SK-N-SH (cell line): ENCODE data around the gene AP5B1. TPM values are rescaled to one million over a fixed set of nuclear protein-coding genes. Genes with fewer than 3 reads are reported as not detected.
A peak's percentile ranks its signal among the peaks of the same experiment; 100 is the strongest.

Source experiments
- CTCF ChIA-PET: fragments of 300-600, 350-600 bp; formaldehyde crosslinking; extraction: SDS; loops from one replicate; lab custom pipeline; 2021; lab: Yijun Ruan, JAX
- POLR2A ChIA-PET: fragments of 350-600 bp; sonication (Branson Sonifier 250); formaldehyde crosslinking; extraction: SDS; loops from one replicate; lab custom pipeline; 2020; ENCODE audit warnings: antibody characterized with exemption, inconsistent platforms; lab: Yijun Ruan, JAX
- DNase-seq: peaks from one replicate; pipeline ENCODE4 v3.0.0; 2012
- H2AFZ ChIP-seq: fragments of 200-600 bp; sonication (generic); 2 replicates; pipeline ENCODE4 v1.8.1; 2016; ENCODE audit warnings: antibody characterized with exemption, mild to moderate bottlenecking, low read depth
- H3F3A ChIP-seq: fragments of 200-600 bp; sonication (generic); replicated peaks from 2 replicates; pipeline ENCODE3; 2016; ENCODE audit warnings: antibody characterized with exemption, mild to moderate bottlenecking; ENCODE audit not compliant: insufficient read depth
- H3K27ac ChIP-seq, 2 experiments: fragments of 200-500 bp in 1 of 2; fragments of 200-600 bp in 1 of 2; sonication (Bioruptor generic) in 1 of 2; sonication (generic), shearing (Covaris generic) in 1 of 2; 2 replicates each; pipeline versions ENCODE4 v1.5.1 to v1.6.1; 2014 to 2016; ENCODE audit warnings: low read depth in 2 of 2, inconsistent platforms in 1 of 2, low read length in 1 of 2, mild to moderate bottlenecking in 1 of 2, mixed read lengths in 1 of 2
- H3K27me3 ChIP-seq: fragments of 200-600 bp; sonication (generic), shearing (Covaris generic); 2 replicates; pipeline ENCODE4 v1.6.1; 2016; ENCODE audit warnings: mixed run types; ENCODE audit not compliant: insufficient read depth
- H3K36me3 ChIP-seq, 2 experiments: fragments of 200-500 bp in 1 of 2; fragments of 200-600 bp in 1 of 2; sonication (Bioruptor generic) in 1 of 2; sonication (generic) in 1 of 2; replicated peaks in 1 of 2; 2 replicates each; pipeline versions ENCODE3 to v1.5.1; 2014 to 2016; ENCODE audit warnings: low read length in 1 of 2, mild to moderate bottlenecking in 1 of 2; ENCODE audit not compliant: insufficient read depth in 2 of 2, control insufficient read depth in 1 of 2
- H3K4me1 ChIP-seq, 2 experiments: fragments of 200-500 bp in 1 of 2; fragments of 200-600 bp in 1 of 2; sonication (Bioruptor generic) in 1 of 2; sonication (generic), shearing (Covaris generic) in 1 of 2; 2 replicates each; pipeline versions ENCODE4 v1.5.1 to v1.6.1; 2014 to 2016; ENCODE audit warnings: low read depth in 1 of 2, low read length in 1 of 2, mixed run types in 1 of 2; ENCODE audit not compliant: insufficient read depth in 2 of 2, control insufficient read depth in 1 of 2
- H3K4me2 ChIP-seq: fragments of 200-600 bp; sonication (generic), shearing (Covaris generic); 2 replicates; pipeline ENCODE4 v1.6.1; 2017; ENCODE audit warnings: mixed run types
- H3K4me3 ChIP-seq, 2 experiments: fragments of 200-500 bp in 1 of 2; fragments of 200-600 bp in 1 of 2; sonication (Bioruptor generic) in 1 of 2; sonication (generic), shearing (Covaris generic) in 1 of 2; 2 replicates each; pipeline versions ENCODE4 v1.5.1 to v1.8.1; 2014 to 2016; ENCODE audit warnings: low read depth in 2 of 2, inconsistent platforms in 1 of 2, low read length in 1 of 2, mild to moderate bottlenecking in 1 of 2, mixed read lengths in 1 of 2, moderate library complexity in 1 of 2
- H3K79me2 ChIP-seq: fragments of 200-600 bp; sonication (generic); 2 replicates; pipeline ENCODE4 v1.8.1; 2017; ENCODE audit warnings: mild to moderate bottlenecking; ENCODE audit not compliant: insufficient read depth
- H3K9ac ChIP-seq: fragments of 200-600 bp; sonication (generic); 2 replicates; pipeline ENCODE4 v1.6.1; 2017; ENCODE audit warnings: mixed run types
- H3K9me2 ChIP-seq: fragments of 200-600 bp; sonication (generic); 2 replicates; pipeline ENCODE4 v1.6.1; 2017; ENCODE audit warnings: mixed run types
- H3K9me3 ChIP-seq: fragments of 200-600 bp; sonication (generic); 2 replicates; pipeline ENCODE4 v1.6.1; 2017; ENCODE audit warnings: mixed run types, mild to moderate bottlenecking, moderate library complexity
- H4K20me1 ChIP-seq: fragments of 200-600 bp; sonication (generic); 2 replicates; pipeline ENCODE4 v1.6.1; 2017; ENCODE audit warnings: mild to moderate bottlenecking, mixed run types; ENCODE audit not compliant: insufficient read depth
- EZH2phosphoT487 ChIP-seq: fragments of 200-600 bp; sonication (generic); IDR thresholded peaks from 2 replicates; pipeline ENCODE4 v1.6.1; 2017; ENCODE audit warnings: low read depth, mixed run types, mild to moderate bottlenecking, antibody characterized with exemption, moderate library complexity, borderline replicate concordance
- IRF3 ChIP-seq: fragments of 150-350 bp; IDR thresholded peaks from 2 replicates; pipeline ENCODE4 v1.6.1; 2016; ENCODE audit warnings: mild to moderate bottlenecking, low read depth, low read length
- MXI1 ChIP-seq: IDR thresholded peaks from 2 replicates; pipeline ENCODE4 v1.6.1; 2012; ENCODE audit warnings: mild to moderate bottlenecking, low read depth, low read length, improper control_type of control experiment
- PBX3 ChIP-seq: IDR thresholded peaks from 2 replicates; pipeline ENCODE4; 2012
- RXRA ChIP-seq: IDR thresholded peaks from 2 replicates; pipeline ENCODE4 v1.4.0; 2012; ENCODE audit warnings: low read depth, mild to moderate bottlenecking, borderline replicate concordance
- SIN3A ChIP-seq: IDR thresholded peaks from 2 replicates; pipeline ENCODE4 v1.6.1; 2012; ENCODE audit warnings: low read depth, mild to moderate bottlenecking, low read length, moderate library complexity, borderline replicate concordance
- TEAD4 ChIP-seq: IDR thresholded peaks from 2 replicates; pipeline ENCODE4 v1.4.0; 2012; ENCODE audit warnings: mild to moderate bottlenecking, borderline replicate concordance; ENCODE audit not compliant: insufficient read depth
- WGBS: methylation state at CpG from one replicate; pipeline ENCODE4 v1.1.6; 2017; ENCODE audit warnings: low lambda C conversion rate; 5-methylcytosine and 5-hydroxymethylcytosine counted together
- polyA plus RNA-seq, 3 experiments: library from polyadenylated mRNA; depleted of rRNA; stranded (reverse); fragments of >200 nt; gene quantifications; 2 replicates each; pipeline ENCODE4 v1.2.3, GENCODE V29; 2012

Gene AP5B1
- polyA plus RNA-seq, 1 of the 3 experiments (the other 2 are of a cell fraction), result 3.8 TPM

GRCh38 chr11:65786786-65787636 is 6.2 kb upstream of the AP5B1 start, which contains the start of gene OVOL1:
Gene OVOL1, plus strand, starts transcription at chr11:65787063. Its CDS starts 311 bp downstream, at chr11:65787374.
- Histone ChIP-seq H3K36me3 (no peaks in the 10 kb centered on the region), H3K9me3 (no peaks in the 10 kb centered on the region), H3K27me3 (peaks cover 38% of the 10 kb centered on the region), H3K27ac (no peak within 1 kb of the TSS), H3K9ac (no peak within 1 kb of the TSS), H3K9me2 (no peaks in the 10 kb centered on the region), H3F3A (peaks cover 12% of the 10 kb centered on the region), H4K20me1 (no peaks in the 10 kb centered on the region), H3K4me3 (peak within 1 kb of the TSS in 1 of 2 experiments; percentile 17; a peak in 1 of 4 replicates), H3K4me1 (peaks cover 0 to 2% of the 10 kb centered on the region in 2 experiments; a peak in 1 of 4 replicates), H3K79me2 (no peaks in the 10 kb centered on the region), H3K4me2 (no peak within 1 kb of the TSS; the same call in 1 of the 2 replicates), H2AFZ (no peak within 1 kb of the TSS)
- 2% methylated on average over 28 of the region's 112 CpGs for WGBS
- peak; percentile 93 for TF ChIP-seq EZH2phosphoT487
- no peak for TF ChIP-seq IRF3
- DNase-seq, result peak; percentile 64
- ChIA-PET POLR2A (no interaction called here), CTCF (interaction anchor here (1.9 to 19.1 kb wide), 3 partner anchors 6 to 42 kb away, joined by 8 to 152 read pairs (median 43); partner anchors contain the start of gene AP5B1)

GRCh38 chr11:65786008-65786785 is 5.4 kb upstream of the AP5B1 start:
- H4K20me1 ChIP-seq, result no peaks in the 10 kb centered on the region
- peaks cover 38% of the 10 kb centered on the region for H3K27me3 ChIP-seq
- H3K9me2 ChIP-seq, result no peaks in the 10 kb centered on the region
- WGBS, result 76% methylated on average over 15 of the region's 74 CpGs
- no peak overlapping the region for H2AFZ ChIP-seq
- CTCF ChIA-PET, result no interaction called here
- TF ChIP-seq RXRA (no peak), EZH2phosphoT487 (peak; percentile 88), PBX3 (no peak), TEAD4 (no peak), SIN3A (no peak), MXI1 (no peak)
- peaks cover 12% of the 10 kb centered on the region for H3F3A ChIP-seq
- no peak overlapping the region for H3K4me2 ChIP-seq
- POLR2A ChIA-PET, result no interaction called here
- no peaks in the 10 kb centered on the region for H3K79me2 ChIP-seq
- no peak overlapping the region for H3K4me3 ChIP-seq
- H3K4me1 ChIP-seq, result peaks cover 0 to 2% of the 10 kb centered on the region in 2 experiments; a peak in 1 of 4 replicates
- H3K36me3 ChIP-seq, result no peaks in the 10 kb centered on the region
- no peak overlapping the region for H3K27ac ChIP-seq
- no peaks in the 10 kb centered on the region for H3K9me3 ChIP-seq
- no peak overlapping the region for H3K9ac ChIP-seq
- DNase-seq, result peak; percentile 57
